ENCODE measurements around the gene R3HDM2. TPM values are rescaled to one million over a fixed set of nuclear protein-coding genes. Genes with fewer than 3 reads are reported as not detected.

The R3HDM2 gene
- total RNA-seq, 2 experiments from 2014 or later: 25.8 to 47.2 TPM

GRCh38 chr12:57266681-57267080, 164.2 kb downstream of the R3HDM2 start:
- peaks cover 51% of the 10 kb centered on the region for H3K36me3 ChIP-seq (ENCODE audit: insufficient read depth, low read length)
- TF ChIP-seq CTCF (conservative IDR thresholded peaks at IDR 0.05; ENCODE audit: low read length) (no peak), EZH2phosphoT487 (IDR thresholded peaks at IDR 0.05; ENCODE audit: borderline replicate concordance, low read depth, low read length) (no peak)
- BruUV-seq (replicated peaks): no TSS peak
- no peaks in the 10 kb centered on the region for H3K79me2 ChIP-seq (ENCODE audit: insufficient read depth, low read depth, low read length)
- ChIA-PET POLR2A (no interaction called here), CTCF (ENCODE audit: unreplicated experiment) (no interaction called here)
- no peaks in the 10 kb centered on the region for H3K9me3 ChIP-seq (ENCODE audit: low read length)
- DNase-seq (ENCODE audit: low spot score): no peak
- H2AFZ ChIP-seq (ENCODE audit: low read length): no peak overlapping the region
- intact Hi-C loops (cut with micrococcal nuclease; ENCODE audit: unreplicated experiment): no loop called here
- no peak overlapping the region for H3K4me3 ChIP-seq (ENCODE audit: low read depth, low read length, poor library complexity, severe bottlenecking)
- no peak overlapping the region for H3K27ac ChIP-seq (ENCODE audit: low read depth, low read length, poor library complexity, severe bottlenecking)
- H3K4me2 ChIP-seq (ENCODE audit: low read length): no peak overlapping the region
- no peaks in the 10 kb centered on the region for H3K9me2 ChIP-seq (ENCODE audit: insufficient read depth, low read length)
- H3K4me1 ChIP-seq (ENCODE audit: insufficient read depth, low read length, poor library complexity, severe bottlenecking): peaks cover 5% of the 10 kb centered on the region
- H4K20me1 ChIP-seq (ENCODE audit: insufficient read depth, low read length): no peaks in the 10 kb centered on the region

- H3K9me3 ChIP-seq (ENCODE audit: low read length): no peaks in the 10 kb centered on the region
- no peaks in the 10 kb centered on the region for H3K79me2 ChIP-seq (ENCODE audit: insufficient read depth, low read depth, low read length)
- TF ChIP-seq EZH2phosphoT487 (IDR thresholded peaks at IDR 0.05; ENCODE audit: borderline replicate concordance, low read depth, low read length) (no peak), CTCF (conservative IDR thresholded peaks at IDR 0.05; ENCODE audit: low read length) (no peak)
- H3K4me3 ChIP-seq (ENCODE audit: low read depth, low read length, poor library complexity, severe bottlenecking): no peak overlapping the region
- ChIA-PET CTCF (ENCODE audit: unreplicated experiment) (no interaction called here), POLR2A (no interaction called here)
- DNase-seq (ENCODE audit: low spot score): no peak
- no peak overlapping the region for H2AFZ ChIP-seq (ENCODE audit: low read length)
- H3K27ac ChIP-seq (ENCODE audit: low read depth, low read length, poor library complexity, severe bottlenecking): no peak overlapping the region
- H3K4me2 ChIP-seq (ENCODE audit: low read length): no peak overlapping the region
- peaks cover 41% of the 10 kb centered on the region for H3K36me3 ChIP-seq (ENCODE audit: insufficient read depth, low read length)
- no peaks in the 10 kb centered on the region for H4K20me1 ChIP-seq (ENCODE audit: insufficient read depth, low read length)
- no peaks in the 10 kb centered on the region for H3K9me2 ChIP-seq (ENCODE audit: insufficient read depth, low read length)
- no TSS peak for BruUV-seq (replicated peaks)
- H3K4me1 ChIP-seq (ENCODE audit: insufficient read depth, low read length, poor library complexity, severe bottlenecking): peaks cover 5% of the 10 kb centered on the region
- intact Hi-C loops (cut with micrococcal nuclease; ENCODE audit: unreplicated experiment): loop anchor here (1.0 kb wide), 1 partner anchor 190 kb away; no protein-coding TSS in a partner anchor
Measured at GRCh38 chr12:57263096-57263495, 167.7 kb downstream of the R3HDM2 start.

GRCh38 chr12:57262126-57262822, 168.6 kb downstream of the R3HDM2 start:
- Histone ChIP-seq H2AFZ (ENCODE audit: low read length) (no peak overlapping the region), H4K20me1 (ENCODE audit: insufficient read depth, low read length) (no peaks in the 10 kb centered on the region), H3K36me3 (ENCODE audit: insufficient read depth, low read length) (peaks cover 41% of the 10 kb centered on the region), H3K27ac (ENCODE audit: low read depth, low read length, poor library complexity, severe bottlenecking) (no peak overlapping the region), H3K79me2 (ENCODE audit: insufficient read depth, low read depth, low read length) (no peaks in the 10 kb centered on the region), H3K4me3 (ENCODE audit: low read depth, low read length, poor library complexity, severe bottlenecking) (no peak overlapping the region), H3K4me2 (ENCODE audit: low read length) (no peak overlapping the region), H3K4me1 (ENCODE audit: insufficient read depth, low read length, poor library complexity, severe bottlenecking) (peaks cover 5% of the 10 kb centered on the region), H3K9me3 (ENCODE audit: low read length) (no peaks in the 10 kb centered on the region), H3K9me2 (ENCODE audit: insufficient read depth, low read length) (no peaks in the 10 kb centered on the region)
- intact Hi-C loops (cut with micrococcal nuclease; ENCODE audit: unreplicated experiment): no loop called here
- DNase-seq (ENCODE audit: low spot score): no peak
- ChIA-PET POLR2A (interaction anchor here (0.7 to 1.4 kb wide), 3 partner anchors 15 to 197 kb away, joined by 3 to 5 read pairs (median 5); partner anchors contain the start of gene GLI1), CTCF (ENCODE audit: unreplicated experiment) (interaction anchor here (0.5 to 1.0 kb wide), 2 partner anchors 11 to 21 kb away, joined by 3 read pairs; no protein-coding TSS in a partner anchor)
- TF ChIP-seq CTCF (conservative IDR thresholded peaks at IDR 0.05; ENCODE audit: low read length) (no peak), EZH2phosphoT487 (IDR thresholded peaks at IDR 0.05; ENCODE audit: borderline replicate concordance, low read depth, low read length) (no peak)
- TSS peak; percentile 41 for BruUV-seq (replicated peaks)
